ENCODE data around the gene SERPINE1. TPM values are rescaled to one million over a fixed set of nuclear protein-coding genes. Genes with fewer than 3 reads are reported as not detected.

SERPINE1 gene
- polyA plus RNA-seq, 1 experiment = 356 TPM

GRCh38 chr7:101175664-101176063 is 48.8 kb downstream of the SERPINE1 start:
- CTCF ChIA-PET = interaction anchor here (0.7 to 3.7 kb wide), 3 partner anchors 17 to 116 kb away, joined by 3 to 19 read pairs (median 4); no protein-coding TSS in a partner anchor
- H3K27me3 ChIP-seq (ENCODE audit: control insufficient read depth, insufficient read depth, low read length) = peaks cover 87% of the 10 kb centered on the region

GRCh38 chr7:101177644-101178043 is 50.7 kb downstream of the SERPINE1 start:
- Histone ChIP-seq H3K9me3 (ENCODE audit: control insufficient read depth, insufficient read depth, low read length) (peaks cover 2% of the 10 kb centered on the region; the same call in 1 of the 2 replicates), H3K27me3 (ENCODE audit: control insufficient read depth, insufficient read depth, low read length) (peaks cover 75% of the 10 kb centered on the region), H3K4me3 (ENCODE audit: low read depth, low read length) (no peak overlapping the region), H3K27ac (ENCODE audit: low read depth, low read length) (no peak overlapping the region)
- no peak for DNase-seq (ENCODE audit: low read depth, low spot score)
- CTCF ChIA-PET = interaction anchor here (3.7 kb wide), 1 partner anchor 15 kb away, joined by 19 read pairs; no protein-coding TSS in a partner anchor
- POLR2A ChIA-PET = no interaction called here
- TF ChIP-seq CTCF (IDR thresholded peaks at IDR 0.05; ENCODE audit: low read depth, low read length) = no peak

More at GRCh38 chr7:101175664-101176063, 48.8 kb downstream of the SERPINE1 start:
- peaks cover 2% of the 10 kb centered on the region; the same call in 1 of the 2 replicates for H3K9me3 ChIP-seq (ENCODE audit: control insufficient read depth, insufficient read depth, low read length)
- no peak for DNase-seq (ENCODE audit: low read depth, low spot score)
- no peak overlapping the region for H3K27ac ChIP-seq (ENCODE audit: low read depth, low read length)
- POLR2A ChIA-PET = no interaction called here
- H3K4me3 ChIP-seq (ENCODE audit: low read depth, low read length) = no peak overlapping the region
- no peak for TF ChIP-seq CTCF (IDR thresholded peaks at IDR 0.05; ENCODE audit: low read depth, low read length)

GRCh38 chr7:101179117-101179516 is 52.2 kb downstream of the SERPINE1 start:
- H3K27me3 ChIP-seq (ENCODE audit: control insufficient read depth, insufficient read depth, low read length) = peaks cover 70% of the 10 kb centered on the region
- no peak for DNase-seq (ENCODE audit: low read depth, low spot score)

GRCh38 chr7:101179713-101180112 is 52.8 kb downstream of the SERPINE1 start:
- H3K4me3 ChIP-seq (ENCODE audit: low read depth, low read length) = no peak overlapping the region
- no peak for TF ChIP-seq CTCF (IDR thresholded peaks at IDR 0.05; ENCODE audit: low read depth, low read length)
- POLR2A ChIA-PET = interaction anchor here (0.6 kb wide), 1 partner anchor 301 kb away, joined by 3 read pairs; no protein-coding TSS in a partner anchor

More at GRCh38 chr7:101179117-101179516, 52.2 kb downstream of the SERPINE1 start:
- H3K27ac ChIP-seq (ENCODE audit: low read depth, low read length) = no peak overlapping the region
- 0 out of 2 replicates have a peak overlapping the region, but pooled peaks have one; percentile 17 for H3K4me3 ChIP-seq (ENCODE audit: low read depth, low read length)
- POLR2A ChIA-PET = interaction anchor here (0.6 kb wide), 1 partner anchor 23 kb away, joined by 6 read pairs; no protein-coding TSS in a partner anchor
- CTCF ChIA-PET = interaction anchor here (0.7 to 3.7 kb wide), 3 partner anchors 13 to 80 kb away, joined by 3 to 19 read pairs (median 6); no protein-coding TSS in a partner anchor
- TF ChIP-seq CTCF (IDR thresholded peaks at IDR 0.05; ENCODE audit: low read depth, low read length) = no peak
- H3K9me3 ChIP-seq (ENCODE audit: control insufficient read depth, insufficient read depth, low read length) = no peaks in the 10 kb centered on the region; the same call in 1 of the 2 replicates

GRCh38 chr7:101180130-101180755 is 53.3 kb downstream of the SERPINE1 start, which contains the start of gene NAT16:
Gene NAT16, minus strand, starts transcription at chr7:101180293. Its CDS starts 5,486 bp downstream, at chr7:101174807.
- peaks cover 59% of the 10 kb centered on the region for H3K27me3 ChIP-seq (ENCODE audit: control insufficient read depth, insufficient read depth, low read length)
- ChIA-PET POLR2A (interaction anchor here (0.6 kb wide), 1 partner anchor 302 kb away, joined by 3 read pairs; no protein-coding TSS in a partner anchor), CTCF (no interaction called here)
- 0 out of 2 replicates have a peak within 1 kb of the TSS, but pooled peaks have one; percentile 17 for H3K4me3 ChIP-seq (ENCODE audit: low read depth, low read length)
- no peak for TF ChIP-seq CTCF (IDR thresholded peaks at IDR 0.05; ENCODE audit: low read depth, low read length)
- no peak for DNase-seq (ENCODE audit: low read depth, low spot score)
- H3K9me3 ChIP-seq (ENCODE audit: control insufficient read depth, insufficient read depth, low read length) = no peaks in the 10 kb centered on the region; the same call in 1 of the 2 replicates
- H3K27ac ChIP-seq (ENCODE audit: low read depth, low read length) = no peak within 1 kb of the TSS

More at GRCh38 chr7:101179713-101180112, 52.8 kb downstream of the SERPINE1 start:
- DNase-seq (ENCODE audit: low read depth, low spot score) = no peak
- no peak overlapping the region for H3K27ac ChIP-seq (ENCODE audit: low read depth, low read length)
- no peaks in the 10 kb centered on the region; the same call in 1 of the 2 replicates for H3K9me3 ChIP-seq (ENCODE audit: control insufficient read depth, insufficient read depth, low read length)
- H3K27me3 ChIP-seq (ENCODE audit: control insufficient read depth, insufficient read depth, low read length) = peaks cover 64% of the 10 kb centered on the region
- CTCF ChIA-PET = no interaction called here

Data from AG04450 (cell line).